Uterus (tissue), 2 donors: ENCODE data around the gene TRAPPC2B.

Experiments
- POLR2A ChIP-seq, 2 donors: fragments of 450-650 bp; IDR thresholded peaks; one replicate each; pipeline ENCODE4 v1.6.1; 2016; ENCODE audit warnings: antibody characterized with exemption in 2 of 2, mild to moderate bottlenecking in 1 of 2, moderate library complexity in 1 of 2
- TF ChIP-seq, protein P1 (sequence below), 4 experiments: fragments of 200-600 bp in 2 of 4; fragments of 450-650 bp in 2 of 4; sonication (generic) in 2 of 4; IDR thresholded peaks; one replicate each; pipeline ENCODE4 v1.5.1; 2016 to 2019; ENCODE audit warnings: antibody characterized with exemption in 4 of 4, mild to moderate bottlenecking in 2 of 4, moderate library complexity in 1 of 4

GRCh38 chr19:57327993-57328392 is 35.4 kb upstream of the TRAPPC2B start:
- TF ChIP-seq, protein P1, sequence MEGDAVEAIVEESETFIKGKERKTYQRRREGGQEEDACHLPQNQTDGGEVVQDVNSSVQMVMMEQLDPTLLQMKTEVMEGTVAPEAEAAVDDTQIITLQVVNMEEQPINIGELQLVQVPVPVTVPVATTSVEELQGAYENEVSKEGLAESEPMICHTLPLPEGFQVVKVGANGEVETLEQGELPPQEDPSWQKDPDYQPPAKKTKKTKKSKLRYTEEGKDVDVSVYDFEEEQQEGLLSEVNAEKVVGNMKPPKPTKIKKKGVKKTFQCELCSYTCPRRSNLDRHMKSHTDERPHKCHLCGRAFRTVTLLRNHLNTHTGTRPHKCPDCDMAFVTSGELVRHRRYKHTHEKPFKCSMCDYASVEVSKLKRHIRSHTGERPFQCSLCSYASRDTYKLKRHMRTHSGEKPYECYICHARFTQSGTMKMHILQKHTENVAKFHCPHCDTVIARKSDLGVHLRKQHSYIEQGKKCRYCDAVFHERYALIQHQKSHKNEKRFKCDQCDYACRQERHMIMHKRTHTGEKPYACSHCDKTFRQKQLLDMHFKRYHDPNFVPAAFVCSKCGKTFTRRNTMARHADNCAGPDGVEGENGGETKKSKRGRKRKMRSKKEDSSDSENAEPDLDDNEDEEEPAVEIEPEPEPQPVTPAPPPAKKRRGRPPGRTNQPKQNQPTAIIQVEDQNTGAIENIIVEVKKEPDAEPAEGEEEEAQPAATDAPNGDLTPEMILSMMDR (IDR thresholded peaks at IDR 0.05), result no peak
- TF ChIP-seq POLR2A (IDR thresholded peaks at IDR 0.05), result no peak
